CD14-positive monocyte (primary cell): ENCODE results near the gene GRIN1. TPM values are rescaled to one million over a fixed set of nuclear protein-coding genes. Genes with fewer than 3 reads are reported as not detected.

ENCODE experiments used
- DNase-seq, 3 donors: peaks; one replicate each; pipeline ENCODE4 v3.0.0-alpha.2; 2011 to 2022
- H2AFZ ChIP-seq: 2 replicates; pipeline ENCODE4 v1.6.0; 2012; ENCODE audit warnings: mild to moderate bottlenecking, low read depth, low read length, inconsistent platforms; ENCODE audit not compliant: insufficient read depth, poor library complexity, severe bottlenecking
- H3K27ac ChIP-seq, 2 donors: 1 replicate in 1 of 2; 2 replicates in 1 of 2; pipeline ENCODE4 v1.5.1; 2012 to 2013; ENCODE audit warnings: low read length in 2 of 2, control low read depth in 1 of 2, inconsistent platforms in 1 of 2, low read depth in 1 of 2, mild to moderate bottlenecking in 1 of 2
- H3K27me3 ChIP-seq, 2 donors: one replicate each; pipeline versions ENCODE4 v1.6.0 to v1.6.1; 2011 to 2013; ENCODE audit warnings: low read length in 2 of 2; ENCODE audit not compliant: control insufficient read depth in 2 of 2, insufficient read depth in 2 of 2
- H3K36me3 ChIP-seq, 2 donors: replicated peaks in 1 of 2; 1 replicate in 1 of 2; 2 replicates in 1 of 2; pipeline versions ENCODE4 v1.5.1 to v1.6.1; 2012 to 2013; ENCODE audit warnings: low read length in 2 of 2, control low read depth in 1 of 2, inconsistent platforms in 1 of 2, mild to moderate bottlenecking in 1 of 2; ENCODE audit not compliant: insufficient read depth in 2 of 2, control insufficient read depth in 1 of 2
- H3K4me1 ChIP-seq, 2 donors: 1 replicate in 1 of 2; 2 replicates in 1 of 2; pipeline versions ENCODE4 v1.5.1 to v1.6.1; 2012 to 2013; ENCODE audit warnings: low read length in 2 of 2, control low read depth in 1 of 2, inconsistent platforms in 1 of 2, mild to moderate bottlenecking in 1 of 2, moderate library complexity in 1 of 2; ENCODE audit not compliant: insufficient read depth in 2 of 2, control insufficient read depth in 1 of 2
- H3K4me2 ChIP-seq: replicated peaks from 2 replicates; pipeline ENCODE3; 2012; ENCODE audit warnings: low read length, moderate library complexity, mild to moderate bottlenecking; ENCODE audit not compliant: poor library complexity, severe bottlenecking; ENCODE audit errors: extremely low read depth
- H3K4me3 ChIP-seq, 3 experiments: fragments of 200-600 bp in 1 of 3; sonication (generic) in 1 of 3; replicated peaks in 1 of 3; 1 replicate in 2 of 3; 2 replicates in 1 of 3; pipeline ENCODE4 v1.5.1; 2011 to 2013; ENCODE audit warnings: low read length in 3 of 3, mild to moderate bottlenecking in 3 of 3, control low read depth in 2 of 3, low read depth in 2 of 3, inconsistent platforms in 1 of 3, moderate library complexity in 1 of 3
- H3K79me2 ChIP-seq: 2 replicates; pipeline ENCODE4 v1.6.0; 2012; ENCODE audit warnings: mild to moderate bottlenecking, control low read depth, inconsistent platforms, low read length, moderate library complexity; ENCODE audit not compliant: insufficient read depth
- H3K9ac ChIP-seq: 2 replicates; pipeline ENCODE4 v1.6.0; 2017; ENCODE audit warnings: low read length, mild to moderate bottlenecking; ENCODE audit not compliant: insufficient read depth, poor library complexity, severe bottlenecking
- H3K9me3 ChIP-seq, 2 donors: replicated peaks in 1 of 2; 1 replicate in 1 of 2; 2 replicates in 1 of 2; pipeline versions ENCODE4 v1.5.1 to v1.6.1; 2012 to 2013; ENCODE audit warnings: low read length in 2 of 2, control low read depth in 1 of 2; ENCODE audit not compliant: control insufficient read depth in 1 of 2, insufficient read depth in 1 of 2
- H4K20me1 ChIP-seq: 2 replicates; pipeline ENCODE4 v1.6.0; 2012; ENCODE audit warnings: mild to moderate bottlenecking, low read length, control low read depth, moderate library complexity; ENCODE audit not compliant: insufficient read depth
- H3K27ac Mint-ChIP-seq, 7 donors: one replicate each; pipeline ENCODE4 v1.8.0; 2020; ENCODE audit warnings: mild to moderate bottlenecking in 7 of 7, mixed read lengths in 7 of 7, moderate library complexity in 6 of 7, inconsistent platforms in 2 of 7
- H3K27me3 Mint-ChIP-seq, 3 donors: one replicate each; pipeline ENCODE4 v1.8.0; 2021 to 2022; ENCODE audit warnings: low read depth in 3 of 3, mild to moderate bottlenecking in 3 of 3, mixed read lengths in 3 of 3, moderate library complexity in 3 of 3, inconsistent platforms in 1 of 3
- H3K36me3 Mint-ChIP-seq, 2 donors: one replicate each; pipeline ENCODE4 v1.8.0; 2020; ENCODE audit warnings: mixed read lengths in 2 of 2, inconsistent platforms in 1 of 2, mild to moderate bottlenecking in 1 of 2
- H3K4me1 Mint-ChIP-seq: one replicate; pipeline ENCODE4 v1.8.0; 2020; ENCODE audit warnings: mild to moderate bottlenecking, mixed read lengths
- H3K4me3 Mint-ChIP-seq, 2 donors: one replicate each; pipeline ENCODE4 v1.8.0; 2020; ENCODE audit warnings: mild to moderate bottlenecking in 2 of 2, mixed read lengths in 2 of 2, moderate library complexity in 1 of 2
- H3K9me3 Mint-ChIP-seq, 7 donors: one replicate each; pipeline ENCODE4 v1.8.0; 2020 to 2022; ENCODE audit warnings: mixed read lengths in 7 of 7, mild to moderate bottlenecking in 6 of 7, moderate library complexity in 6 of 7, inconsistent platforms in 2 of 7
- CTCF ChIP-seq: fragments of 200-600 bp; IDR thresholded peaks from one replicate; pipeline ENCODE4 v1.8.0; 2022; ENCODE audit warnings: antibody characterized with exemption, mild to moderate bottlenecking
- WGBS: methylation state at CpG from one replicate; pipeline ENCODE4 v1.1.5; 2013; ENCODE audit warnings: missing lambda C conversion rate; ENCODE audit not compliant: insufficient coverage; 5-methylcytosine and 5-hydroxymethylcytosine counted together
- intact Hi-C, 2 donors: fragments of 100-400 bp; cut with micrococcal nuclease; formaldehyde crosslinking; loops; one replicate each; pipeline versions ENCODE4 v1.15.0 to v1.15.1; 2023
- polyA plus RNA-seq, 3 donors: library from polyadenylated mRNA; depleted of rRNA in 1 of 3; unstranded in 2 of 3; stranded (reverse) in 1 of 3; fragments of 300-500 nt in 2 of 3; fragments of >200 nt in 1 of 3; fragmentation: Illumina TruSeq in 2 of 3; gene quantifications; 1 replicate in 2 of 3; 2 replicates in 1 of 3; pipeline ENCODE4 v1.2.3, GENCODE V29; 2012 to 2021

GRIN1 gene
- polyA plus RNA-seq, 3 donors, result not detected

- 97% methylated on average over 17 of the region's 20 CpGs for WGBS
- peaks cover 10 to 17% of the 10 kb centered on the region in 2 donors for H3K9me3 ChIP-seq
- peaks cover 0 to 2% (median 0%) of the 10 kb centered on the region in 3 donors for H3K27me3 Mint-ChIP-seq
- H3K27ac Mint-ChIP-seq, result peak overlapping the region in 2 of 7 donors; percentile 13 to 52
- H3K36me3 Mint-ChIP-seq, result peaks cover 44 to 49% of the 10 kb centered on the region in 2 donors
- no peak for TF ChIP-seq CTCF
- H3K4me3 ChIP-seq, result no peak overlapping the region
- no peaks in the 10 kb centered on the region for H4K20me1 ChIP-seq
- no peaks in the 10 kb centered on the region for H3K27me3 ChIP-seq
- intact Hi-C loops, result no loop called here
- H3K27ac ChIP-seq, result no peak overlapping the region
- H3K4me2 ChIP-seq, result no peak overlapping the region
- H3K4me1 Mint-ChIP-seq, result no peaks in the 10 kb centered on the region
- no peak for DNase-seq
- no peak overlapping the region for H3K4me3 Mint-ChIP-seq
- H2AFZ ChIP-seq, result no peak overlapping the region
- H3K4me1 ChIP-seq, result no peaks in the 10 kb centered on the region
- H3K36me3 ChIP-seq, result peaks cover 72 to 82% of the 10 kb centered on the region in 2 donors
- peaks cover 0 to 3% (median 0%) of the 10 kb centered on the region in 7 donors for H3K9me3 Mint-ChIP-seq
- H3K9ac ChIP-seq, result no peak overlapping the region
- no peaks in the 10 kb centered on the region for H3K79me2 ChIP-seq
These were observed 41.0 kb upstream of the GRIN1 start for GRCh38 chr9:137097761-137098462.

GRCh38 chr9:137099231-137099630 is 39.7 kb upstream of the GRIN1 start:
- H3K4me3 Mint-ChIP-seq, result no peak overlapping the region
- peaks cover 33 to 44% of the 10 kb centered on the region in 2 donors for H3K36me3 Mint-ChIP-seq
- Histone ChIP-seq H3K4me2 (no peak overlapping the region), H3K27me3 (no peaks in the 10 kb centered on the region), H3K9ac (no peak overlapping the region), H3K4me1 (no peaks in the 10 kb centered on the region), H4K20me1 (no peaks in the 10 kb centered on the region), H3K9me3 (peaks cover 10 to 27% of the 10 kb centered on the region in 2 donors), H3K27ac (no peak overlapping the region), H3K36me3 (peaks cover 85 to 88% of the 10 kb centered on the region in 2 donors), H3K79me2 (no peaks in the 10 kb centered on the region), H3K4me3 (no peak overlapping the region), H2AFZ (no peak overlapping the region)
- peaks cover 0 to 3% (median 0%) of the 10 kb centered on the region in 7 donors for H3K9me3 Mint-ChIP-seq
- DNase-seq, result no peak
- WGBS, result 95% methylated on average over 8 of the region's 14 CpGs
- H3K27me3 Mint-ChIP-seq, result peaks cover 0 to under 1% (median 0%) of the 10 kb centered on the region in 3 donors
- TF ChIP-seq CTCF, result no peak
- no peak overlapping the region for H3K27ac Mint-ChIP-seq
- H3K4me1 Mint-ChIP-seq, result no peaks in the 10 kb centered on the region
- intact Hi-C loops, result no loop called here
